Measurements from ENCODE around the gene FHIP1B.

- TF ChIP-seq CTCF (IDR thresholded peaks at IDR 0.05) (no peak), POLR2A (IDR thresholded peaks at IDR 0.05) (no peak)
These were observed 35.6 kb upstream of the FHIP1B start for GRCh38 chr11:6269994-6270393.
